HG03175 (cell line): ENCODE data around the gene PELI3.

ENCODE experiments used
- ATAC-seq: cut with Tn5 transposase; IDR thresholded peaks from one replicate; pipeline ENCODE4 v1.9.1; 2021; ENCODE audit warnings: mild to moderate bottlenecking, moderate library complexity; ENCODE audit not compliant: unreplicated experiment

The PELI3 gene

GRCh38 chr11:66473608-66474515 lies 7.2 kb downstream of the PELI3 start:
- no peak for ATAC-seq

GRCh38 chr11:66475349-66476172 lies 8.9 kb downstream of the PELI3 start:
- ATAC-seq, result no peak

GRCh38 chr11:66476173-66476840 lies 9.6 kb downstream of the PELI3 start:
- no peak for ATAC-seq

- ATAC-seq, result no peak
Measured at GRCh38 chr11:66476841-66477251, 10.1 kb downstream of the PELI3 start.

GRCh38 chr11:66477263-66478201 lies 10.8 kb downstream of the PELI3 start:
- no peak for ATAC-seq

GRCh38 chr11:66478729-66479393 lies 12.2 kb downstream of the PELI3 start:
- ATAC-seq, result no peak

- no peak for ATAC-seq
Measured at GRCh38 chr11:66479394-66480116, 12.8 kb downstream of the PELI3 start.

- ATAC-seq, result peak; percentile 91
Measured at GRCh38 chr11:66480117-66480938, 13.6 kb downstream of the PELI3 start, which contains the start of gene DPP3. DPP3 (plus strand) TSS chr11:66480434; CDS start chr11:66482201, 1,767 bp downstream.

- ATAC-seq, result no peak
Measured at GRCh38 chr11:66484806-66485380, 18.2 kb downstream of the PELI3 start.

- no peak for ATAC-seq
Measured at GRCh38 chr11:66488957-66489356, 22.3 kb downstream of the PELI3 start.

GRCh38 chr11:66489636-66490035 lies 22.9 kb downstream of the PELI3 start:
- no peak for ATAC-seq

- no peak for ATAC-seq
Measured at GRCh38 chr11:66491315-66491935, 24.7 kb downstream of the PELI3 start.

GRCh38 chr11:66492161-66492865 lies 25.6 kb downstream of the PELI3 start:
- no peak for ATAC-seq

GRCh38 chr11:66493130-66493529 lies 26.4 kb downstream of the PELI3 start:
- no peak for ATAC-seq

- ATAC-seq, result no peak
Measured at GRCh38 chr11:66494458-66494857, 27.8 kb downstream of the PELI3 start.

GRCh38 chr11:66494935-66495334 lies 28.2 kb downstream of the PELI3 start:
- no peak for ATAC-seq
